Muscle layer of duodenum (tissue), 2 donors: ENCODE data around the gene TMED1.

Experiments
- H3K27ac ChIP-seq: one replicate; pipeline ENCODE4 v1.7.0; 2013; ENCODE audit warnings: mild to moderate bottlenecking, low read length
- H3K27me3 ChIP-seq: one replicate; pipeline ENCODE4 v1.7.0; 2013; ENCODE audit warnings: low read depth, mild to moderate bottlenecking, control low read depth, low read length
- H3K36me3 ChIP-seq, 2 donors: one replicate each; pipeline ENCODE4 v1.7.0; 2013; ENCODE audit warnings: low read length in 2 of 2, control low read depth in 1 of 2, mild to moderate bottlenecking in 1 of 2; ENCODE audit not compliant: insufficient read depth in 2 of 2, control insufficient read depth in 1 of 2
- H3K4me1 ChIP-seq, 2 donors: one replicate each; pipeline ENCODE4 v1.7.0; 2013; ENCODE audit warnings: low read length in 2 of 2, mild to moderate bottlenecking in 2 of 2, control low read depth in 1 of 2, moderate library complexity in 1 of 2; ENCODE audit not compliant: insufficient read depth in 2 of 2, control insufficient read depth in 1 of 2
- H3K4me3 ChIP-seq, 2 donors: one replicate each; pipeline ENCODE4 v1.7.0; 2013; ENCODE audit warnings: low read length in 2 of 2, low read depth in 1 of 2, mild to moderate bottlenecking in 1 of 2
- H3K9me3 ChIP-seq, 2 donors: one replicate each; pipeline ENCODE4 v1.7.0; 2013; ENCODE audit warnings: low read length in 2 of 2, control low read depth in 1 of 2, mild to moderate bottlenecking in 1 of 2; ENCODE audit not compliant: control insufficient read depth in 1 of 2
- donor health status: healthy.

TMED1 gene

GRCh38 chr19:10815007-10815536, 20.9 kb downstream of the TMED1 start:
- H3K4me1 ChIP-seq: no peaks in the 10 kb centered on the region
- no peak overlapping the region for H3K4me3 ChIP-seq
- peaks cover 25 to 71% of the 10 kb centered on the region in 2 donors for H3K36me3 ChIP-seq

GRCh38 chr19:10812902-10813404, 23.1 kb downstream of the TMED1 start:
- H3K9me3 ChIP-seq: no peaks in the 10 kb centered on the region
- peaks cover 23 to 79% of the 10 kb centered on the region in 2 donors for H3K36me3 ChIP-seq
- no peaks in the 10 kb centered on the region for H3K27me3 ChIP-seq
- H3K4me3 ChIP-seq: no peak overlapping the region
- H3K4me1 ChIP-seq: no peaks in the 10 kb centered on the region
- no peak overlapping the region for H3K27ac ChIP-seq

More at GRCh38 chr19:10815007-10815536, 20.9 kb downstream of the TMED1 start:
- Histone ChIP-seq H3K27ac (no peak overlapping the region), H3K9me3 (no peaks in the 10 kb centered on the region), H3K27me3 (no peaks in the 10 kb centered on the region)

- H3K9me3 ChIP-seq: no peaks in the 10 kb centered on the region
- peaks cover 24 to 76% of the 10 kb centered on the region in 2 donors for H3K36me3 ChIP-seq
- no peak overlapping the region for H3K4me3 ChIP-seq
- no peaks in the 10 kb centered on the region for H3K4me1 ChIP-seq
- H3K27ac ChIP-seq: no peak overlapping the region
- no peaks in the 10 kb centered on the region for H3K27me3 ChIP-seq
Observed at GRCh38 chr19:10812196-10812595, 23.8 kb downstream of the TMED1 start.

GRCh38 chr19:10811391-10812111, 24.5 kb downstream of the TMED1 start:
- Histone ChIP-seq H3K4me1 (no peaks in the 10 kb centered on the region), H3K9me3 (no peaks in the 10 kb centered on the region), H3K27me3 (no peaks in the 10 kb centered on the region), H3K27ac (no peak overlapping the region), H3K4me3 (no peak overlapping the region), H3K36me3 (peaks cover 24 to 69% of the 10 kb centered on the region in 2 donors)

GRCh38 chr19:10809651-10810285, 26.2 kb downstream of the TMED1 start:
- Histone ChIP-seq H3K27ac (no peak overlapping the region), H3K9me3 (no peaks in the 10 kb centered on the region), H3K36me3 (peaks cover 31 to 66% of the 10 kb centered on the region in 2 donors), H3K4me1 (no peaks in the 10 kb centered on the region), H3K27me3 (no peaks in the 10 kb centered on the region), H3K4me3 (no peak overlapping the region)

- H3K36me3 ChIP-seq: peaks cover 29 to 68% of the 10 kb centered on the region in 2 donors
- no peaks in the 10 kb centered on the region for H3K27me3 ChIP-seq
- no peak overlapping the region for H3K27ac ChIP-seq
- H3K4me1 ChIP-seq: no peaks in the 10 kb centered on the region
- no peak overlapping the region for H3K4me3 ChIP-seq
- H3K9me3 ChIP-seq: no peaks in the 10 kb centered on the region
Observed at GRCh38 chr19:10808937-10809649, 26.9 kb downstream of the TMED1 start.

- H3K27ac ChIP-seq: no peak overlapping the region
Observed at GRCh38 chr19:10805758-10806247, 30.2 kb downstream of the TMED1 start.

GRCh38 chr19:10805065-10805757, 30.8 kb downstream of the TMED1 start:
- Histone ChIP-seq H3K27ac (no peak overlapping the region), H3K36me3 (peaks cover 43 to 65% of the 10 kb centered on the region in 2 donors), H3K27me3 (no peaks in the 10 kb centered on the region), H3K9me3 (no peaks in the 10 kb centered on the region), H3K4me1 (peaks cover 0 to 2% of the 10 kb centered on the region in 2 donors), H3K4me3 (no peak overlapping the region)

More at GRCh38 chr19:10805758-10806247, 30.2 kb downstream of the TMED1 start:
- peaks cover 41 to 68% of the 10 kb centered on the region in 2 donors for H3K36me3 ChIP-seq
- H3K4me1 ChIP-seq: no peaks in the 10 kb centered on the region
- no peaks in the 10 kb centered on the region for H3K27me3 ChIP-seq
- H3K9me3 ChIP-seq: no peaks in the 10 kb centered on the region
- no peak overlapping the region for H3K4me3 ChIP-seq

- peaks cover 0 to 6% of the 10 kb centered on the region in 2 donors for H3K4me1 ChIP-seq
- peaks cover 44 to 54% of the 10 kb centered on the region in 2 donors for H3K36me3 ChIP-seq
- no peak overlapping the region for H3K27ac ChIP-seq
- no peaks in the 10 kb centered on the region for H3K9me3 ChIP-seq
- no peak overlapping the region for H3K4me3 ChIP-seq
- no peaks in the 10 kb centered on the region for H3K27me3 ChIP-seq
Observed at GRCh38 chr19:10803252-10803651, 32.8 kb downstream of the TMED1 start.

- Histone ChIP-seq H3K4me3 (no peak overlapping the region), H3K27me3 (no peaks in the 10 kb centered on the region), H3K9me3 (no peaks in the 10 kb centered on the region), H3K27ac (no peak overlapping the region), H3K4me1 (peaks cover 0 to 6% of the 10 kb centered on the region in 2 donors), H3K36me3 (peaks cover 47 to 62% of the 10 kb centered on the region in 2 donors)
Observed at GRCh38 chr19:10802479-10802878, 33.5 kb downstream of the TMED1 start.
